H1 (cell line): ENCODE results near the gene ERVW-1. TPM values are rescaled to one million over a fixed set of nuclear protein-coding genes. Genes with fewer than 3 reads are reported as not detected.

Experiments
- CBX8 ChIP-seq: fragments of 300-800, 300-1000 bp; sonication (generic); IDR thresholded peaks from 2 replicates; pipeline ENCODE4 v1.7.1; 2016; ENCODE audit warnings: low read depth, low read length, borderline replicate concordance
- CEBPB ChIP-seq: IDR thresholded peaks from 2 replicates; pipeline ENCODE4 v1.6.1; 2012; ENCODE audit warnings: low read depth, low read length
- CREB1 ChIP-seq: IDR thresholded peaks from 2 replicates; pipeline ENCODE4 v1.6.1; 2012; ENCODE audit warnings: inconsistent platforms
- EP300 ChIP-seq, 2 experiments: IDR thresholded peaks; 1 replicate in 1 of 2; 2 replicates in 1 of 2; pipeline ENCODE4 v1.6.1; 2011 to 2012; ENCODE audit warnings: low read depth in 2 of 2, low read length in 2 of 2, mild to moderate bottlenecking in 2 of 2, borderline replicate concordance in 1 of 2, inconsistent platforms in 1 of 2, moderate library complexity in 1 of 2
- RFX5 ChIP-seq: IDR thresholded peaks from 2 replicates; pipeline ENCODE4 v1.6.1; 2011; ENCODE audit warnings: low read depth, low read length, improper control_type of control experiment, borderline replicate concordance
- RNF2 ChIP-seq: fragments of 200-900, 300-1000 bp; sonication (generic); IDR thresholded peaks from 2 replicates; pipeline ENCODE4 v1.7.1; 2016; ENCODE audit warnings: borderline replicate concordance, low read depth, mild to moderate bottlenecking, antibody characterized with exemption, low read length; ENCODE audit not compliant: poor library complexity, severe bottlenecking; ENCODE audit errors: missing control alignments
- SP1 ChIP-seq: IDR thresholded peaks from 2 replicates; pipeline ENCODE4 v1.6.1; 2011; ENCODE audit warnings: low read depth, low read length
- TAF1 ChIP-seq: IDR thresholded peaks from 2 replicates; pipeline ENCODE4 v1.6.1; 2011; ENCODE audit warnings: mild to moderate bottlenecking, low read depth, low read length
- polyA plus RNA-seq, 7 experiments: library from polyadenylated mRNA; depleted of rRNA in 3 of 7; stranded (reverse) in 5 of 7; unstranded in 2 of 7; fragments of >200 nt in 5 of 7; fragments of 200-250 nt in 2 of 7; gene quantifications; 1 replicate in 5 of 7; 2 replicates in 1 of 7; 4 replicates in 1 of 7; pipeline versions ENCODE4 v1.2.1 to v1.2.3, GENCODE V29; 2011 to 2013; ENCODE audit warnings: missing spikeins in 2 of 7, mixed read lengths in 2 of 7
- total RNA-seq: library from RNA; stranded (reverse); fragmentation: NEBNext Ultra II Directional; extraction: Animal tissue kit (Norgen Biotek cat#: 25700); gene quantifications from 2 replicates; pipeline ENCODE4 v1.2.1, GENCODE V29; 2021
- TF ChIP-seq, protein P1 (sequence below): fragments of 300-600 bp; sonication (generic); IDR thresholded peaks from 2 replicates; pipeline ENCODE4 v1.7.1; 2012; ENCODE audit warnings: low read length, moderate library complexity, mild to moderate bottlenecking, inconsistent platforms; ENCODE audit not compliant: insufficient replicate concordance
- TF ChIP-seq, protein P2 (sequence below): IDR thresholded peaks from 2 replicates; pipeline ENCODE4 v1.6.1; 2011; ENCODE audit warnings: low read depth, mild to moderate bottlenecking, low read length; ENCODE audit not compliant: insufficient read depth

The ERVW-1 gene
- total and polyA plus RNA-seq, 2 of the 8 experiments (the other 6 are each of a cell fraction or from before 2014, with no cell fraction given), result 0.08 TPM; not detected in 1

DNA sequence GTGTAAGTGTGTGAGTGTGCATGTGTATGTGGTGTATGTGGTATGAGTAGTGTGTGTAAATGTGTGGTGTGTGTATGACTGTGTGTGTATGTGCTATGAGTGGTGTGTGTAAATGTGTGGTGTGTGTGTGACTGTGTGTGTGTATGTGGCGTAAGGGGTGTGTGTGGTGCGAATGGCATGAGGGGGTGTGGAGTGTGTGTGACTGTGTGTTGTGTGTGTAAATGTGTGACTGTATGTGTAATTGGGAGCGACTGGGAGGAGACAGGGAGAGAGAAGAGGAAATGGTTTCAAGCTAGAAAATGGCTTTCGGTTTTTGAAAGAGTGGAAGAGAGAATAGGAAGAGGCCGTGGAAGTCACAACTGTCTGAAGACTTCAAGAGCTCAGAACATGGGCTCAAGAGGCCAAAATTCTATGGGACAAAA lies 54.0 kb downstream of the ERVW-1 start (continued):
- TF ChIP-seq, protein P1, sequence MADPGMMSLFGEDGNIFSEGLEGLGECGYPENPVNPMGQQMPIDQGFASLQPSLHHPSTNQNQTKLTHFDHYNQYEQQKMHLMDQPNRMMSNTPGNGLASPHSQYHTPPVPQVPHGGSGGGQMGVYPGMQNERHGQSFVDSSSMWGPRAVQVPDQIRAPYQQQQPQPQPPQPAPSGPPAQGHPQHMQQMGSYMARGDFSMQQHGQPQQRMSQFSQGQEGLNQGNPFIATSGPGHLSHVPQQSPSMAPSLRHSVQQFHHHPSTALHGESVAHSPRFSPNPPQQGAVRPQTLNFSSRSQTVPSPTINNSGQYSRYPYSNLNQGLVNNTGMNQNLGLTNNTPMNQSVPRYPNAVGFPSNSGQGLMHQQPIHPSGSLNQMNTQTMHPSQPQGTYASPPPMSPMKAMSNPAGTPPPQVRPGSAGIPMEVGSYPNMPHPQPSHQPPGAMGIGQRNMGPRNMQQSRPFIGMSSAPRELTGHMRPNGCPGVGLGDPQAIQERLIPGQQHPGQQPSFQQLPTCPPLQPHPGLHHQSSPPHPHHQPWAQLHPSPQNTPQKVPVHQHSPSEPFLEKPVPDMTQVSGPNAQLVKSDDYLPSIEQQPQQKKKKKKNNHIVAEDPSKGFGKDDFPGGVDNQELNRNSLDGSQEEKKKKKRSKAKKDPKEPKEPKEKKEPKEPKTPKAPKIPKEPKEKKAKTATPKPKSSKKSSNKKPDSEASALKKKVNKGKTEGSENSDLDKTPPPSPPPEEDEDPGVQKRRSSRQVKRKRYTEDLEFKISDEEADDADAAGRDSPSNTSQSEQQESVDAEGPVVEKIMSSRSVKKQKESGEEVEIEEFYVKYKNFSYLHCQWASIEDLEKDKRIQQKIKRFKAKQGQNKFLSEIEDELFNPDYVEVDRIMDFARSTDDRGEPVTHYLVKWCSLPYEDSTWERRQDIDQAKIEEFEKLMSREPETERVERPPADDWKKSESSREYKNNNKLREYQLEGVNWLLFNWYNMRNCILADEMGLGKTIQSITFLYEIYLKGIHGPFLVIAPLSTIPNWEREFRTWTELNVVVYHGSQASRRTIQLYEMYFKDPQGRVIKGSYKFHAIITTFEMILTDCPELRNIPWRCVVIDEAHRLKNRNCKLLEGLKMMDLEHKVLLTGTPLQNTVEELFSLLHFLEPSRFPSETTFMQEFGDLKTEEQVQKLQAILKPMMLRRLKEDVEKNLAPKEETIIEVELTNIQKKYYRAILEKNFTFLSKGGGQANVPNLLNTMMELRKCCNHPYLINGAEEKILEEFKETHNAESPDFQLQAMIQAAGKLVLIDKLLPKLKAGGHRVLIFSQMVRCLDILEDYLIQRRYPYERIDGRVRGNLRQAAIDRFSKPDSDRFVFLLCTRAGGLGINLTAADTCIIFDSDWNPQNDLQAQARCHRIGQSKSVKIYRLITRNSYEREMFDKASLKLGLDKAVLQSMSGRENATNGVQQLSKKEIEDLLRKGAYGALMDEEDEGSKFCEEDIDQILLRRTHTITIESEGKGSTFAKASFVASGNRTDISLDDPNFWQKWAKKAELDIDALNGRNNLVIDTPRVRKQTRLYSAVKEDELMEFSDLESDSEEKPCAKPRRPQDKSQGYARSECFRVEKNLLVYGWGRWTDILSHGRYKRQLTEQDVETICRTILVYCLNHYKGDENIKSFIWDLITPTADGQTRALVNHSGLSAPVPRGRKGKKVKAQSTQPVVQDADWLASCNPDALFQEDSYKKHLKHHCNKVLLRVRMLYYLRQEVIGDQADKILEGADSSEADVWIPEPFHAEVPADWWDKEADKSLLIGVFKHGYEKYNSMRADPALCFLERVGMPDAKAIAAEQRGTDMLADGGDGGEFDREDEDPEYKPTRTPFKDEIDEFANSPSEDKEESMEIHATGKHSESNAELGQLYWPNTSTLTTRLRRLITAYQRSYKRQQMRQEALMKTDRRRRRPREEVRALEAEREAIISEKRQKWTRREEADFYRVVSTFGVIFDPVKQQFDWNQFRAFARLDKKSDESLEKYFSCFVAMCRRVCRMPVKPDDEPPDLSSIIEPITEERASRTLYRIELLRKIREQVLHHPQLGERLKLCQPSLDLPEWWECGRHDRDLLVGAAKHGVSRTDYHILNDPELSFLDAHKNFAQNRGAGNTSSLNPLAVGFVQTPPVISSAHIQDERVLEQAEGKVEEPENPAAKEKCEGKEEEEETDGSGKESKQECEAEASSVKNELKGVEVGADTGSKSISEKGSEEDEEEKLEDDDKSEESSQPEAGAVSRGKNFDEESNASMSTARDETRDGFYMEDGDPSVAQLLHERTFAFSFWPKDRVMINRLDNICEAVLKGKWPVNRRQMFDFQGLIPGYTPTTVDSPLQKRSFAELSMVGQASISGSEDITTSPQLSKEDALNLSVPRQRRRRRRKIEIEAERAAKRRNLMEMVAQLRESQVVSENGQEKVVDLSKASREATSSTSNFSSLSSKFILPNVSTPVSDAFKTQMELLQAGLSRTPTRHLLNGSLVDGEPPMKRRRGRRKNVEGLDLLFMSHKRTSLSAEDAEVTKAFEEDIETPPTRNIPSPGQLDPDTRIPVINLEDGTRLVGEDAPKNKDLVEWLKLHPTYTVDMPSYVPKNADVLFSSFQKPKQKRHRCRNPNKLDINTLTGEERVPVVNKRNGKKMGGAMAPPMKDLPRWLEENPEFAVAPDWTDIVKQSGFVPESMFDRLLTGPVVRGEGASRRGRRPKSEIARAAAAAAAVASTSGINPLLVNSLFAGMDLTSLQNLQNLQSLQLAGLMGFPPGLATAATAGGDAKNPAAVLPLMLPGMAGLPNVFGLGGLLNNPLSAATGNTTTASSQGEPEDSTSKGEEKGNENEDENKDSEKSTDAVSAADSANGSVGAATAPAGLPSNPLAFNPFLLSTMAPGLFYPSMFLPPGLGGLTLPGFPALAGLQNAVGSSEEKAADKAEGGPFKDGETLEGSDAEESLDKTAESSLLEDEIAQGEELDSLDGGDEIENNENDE, result no peak
- TF ChIP-seq RFX5, result no peak
- TF ChIP-seq CREB1, result no peak
- TF ChIP-seq CEBPB, result no peak
- TF ChIP-seq CBX8, result no peak
- no peak for TF ChIP-seq SP1
- TF ChIP-seq TAF1, result no peak
- TF ChIP-seq RNF2, result no peak
- no peak for TF ChIP-seq EP300 (IDR thresholded peaks at IDR 0.05; ENCODE audit: borderline replicate concordance in 1 of 2, low read depth in 2 of 2, low read length in 2 of 2)
- TF ChIP-seq, protein P2, sequence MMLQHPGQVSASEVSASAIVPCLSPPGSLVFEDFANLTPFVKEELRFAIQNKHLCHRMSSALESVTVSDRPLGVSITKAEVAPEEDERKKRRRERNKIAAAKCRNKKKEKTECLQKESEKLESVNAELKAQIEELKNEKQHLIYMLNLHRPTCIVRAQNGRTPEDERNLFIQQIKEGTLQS, result no peak
